CD4-positive, alpha-beta T cell (primary cell): Measurements from ENCODE around the gene BTG2. TPM values are rescaled to one million over a fixed set of nuclear protein-coding genes. Genes with fewer than 3 reads are reported as not detected.

ENCODE experiments used
- ATAC-seq: fragments of 200-7000 bp; cut with Tn5 transposase; one replicate; pipeline ENCODE4 v1.10.0; 2022; ENCODE audit warnings: mild to moderate bottlenecking; ENCODE audit not compliant: poor library complexity
- CTCF ChIA-PET: fragments of 350-600 bp; sonication (Branson Sonifier 250); formaldehyde crosslinking; loops from one replicate; lab custom pipeline; 2021; ENCODE audit warnings: antibody characterized with exemption, inconsistent platforms; lab: Charles Lee
- POLR2A ChIA-PET: fragments of 350-600 bp; sonication (Branson Sonifier 250); formaldehyde crosslinking; loops from one replicate; lab custom pipeline; 2021; ENCODE audit warnings: antibody characterized with exemption, inconsistent platforms; lab: Charles Lee
- DNase-seq, 14 experiments: peaks; one replicate each; pipeline ENCODE4 v3.0.0-alpha.2; 2013 to 2020; ENCODE audit warnings: mixed read lengths in 2 of 14
- H3K27ac ChIP-seq, 2 donors: one replicate each; pipeline versions ENCODE4 v1.5.1 to v1.7.0; 2013; ENCODE audit warnings: low read length in 2 of 2, low read depth in 1 of 2, mild to moderate bottlenecking in 1 of 2
- H3K27me3 ChIP-seq, 2 experiments: 1 replicate in 1 of 2; 2 replicates in 1 of 2; pipeline versions ENCODE4 v1.6.1 to v1.7.0; 2013; ENCODE audit warnings: low read length in 2 of 2, control low read depth in 1 of 2, mild to moderate bottlenecking in 1 of 2, moderate library complexity in 1 of 2; ENCODE audit not compliant: insufficient read depth in 2 of 2, control insufficient read depth in 1 of 2
- H3K36me3 ChIP-seq: one replicate; pipeline ENCODE4 v1.6.1; 2013; ENCODE audit warnings: low read length, control low read depth; ENCODE audit not compliant: insufficient read depth
- H3K4me1 ChIP-seq: one replicate; pipeline ENCODE4 v1.6.1; 2013; ENCODE audit warnings: low read length, control low read depth; ENCODE audit not compliant: insufficient read depth
- H3K4me3 ChIP-seq: one replicate; pipeline ENCODE4 v1.5.1; 2013; ENCODE audit warnings: mild to moderate bottlenecking, low read length, moderate library complexity
- H3K9me3 ChIP-seq, 2 experiments: 1 replicate in 1 of 2; 2 replicates in 1 of 2; pipeline versions ENCODE4 v1.6.1 to v1.7.0; 2013; ENCODE audit warnings: low read length in 2 of 2, mild to moderate bottlenecking in 2 of 2, control low read depth in 1 of 2, moderate library complexity in 1 of 2; ENCODE audit not compliant: control insufficient read depth in 1 of 2, insufficient read depth in 1 of 2
- H3K27ac Mint-ChIP-seq: one replicate; pipeline ENCODE4 v1.8.0; 2020; ENCODE audit warnings: mixed read lengths
- H3K27me3 Mint-ChIP-seq: one replicate; pipeline ENCODE4 v1.8.0; 2021; ENCODE audit warnings: mixed read lengths
- H3K36me3 Mint-ChIP-seq: one replicate; pipeline ENCODE4 v1.8.0; 2021; ENCODE audit warnings: low read depth, mixed read lengths
- H3K4me1 Mint-ChIP-seq: one replicate; pipeline ENCODE4 v1.8.0; 2021; ENCODE audit warnings: low read depth, mixed read lengths
- H3K4me3 Mint-ChIP-seq: one replicate; pipeline ENCODE4 v1.8.0; 2020; ENCODE audit warnings: mild to moderate bottlenecking, mixed read lengths
- H3K9me3 Mint-ChIP-seq: one replicate; pipeline ENCODE4 v1.8.0; 2020; ENCODE audit warnings: mixed read lengths
- intact Hi-C, 2 experiments: fragments of 100-400 bp; cut with DNase I in 1 of 2; cut with micrococcal nuclease in 1 of 2; formaldehyde crosslinking; loops; one replicate each; pipeline versions ENCODE4 v1.15.1 to v1.9.0; 2023 to 2025; cut with DNase I, micrococcal nuclease
- total RNA-seq, 174 experiments: library from RNA in 2 of 174; stranded (reverse) in 2 of 174; gene quantifications; one replicate each; pipeline ENCODE4 v1.2.3 and lab custom pipeline; 2021 to 2026
- TF ChIP-seq, protein P1 (sequence below): fragments of 200-600 bp; IDR thresholded peaks from one replicate; pipeline ENCODE4 v1.8.0; 2022; ENCODE audit warnings: antibody characterized with exemption, mild to moderate bottlenecking

The BTG2 gene
- total RNA-seq, 2 experiments from 2014 or later = 802 to 849 TPM

GRCh38 chr1:203335503-203335902, 30.2 kb downstream of the BTG2 start:
- H3K9me3 Mint-ChIP-seq = no peaks in the 10 kb centered on the region
- DNase-seq = no peak
- Histone ChIP-seq H3K27ac (no peak overlapping the region), H3K27me3 (no peaks in the 10 kb centered on the region), H3K4me1 (peaks cover 28% of the 10 kb centered on the region), H3K9me3 (no peaks in the 10 kb centered on the region), H3K36me3 (no peaks in the 10 kb centered on the region), H3K4me3 (no peak overlapping the region)
- TF ChIP-seq, protein P1, sequence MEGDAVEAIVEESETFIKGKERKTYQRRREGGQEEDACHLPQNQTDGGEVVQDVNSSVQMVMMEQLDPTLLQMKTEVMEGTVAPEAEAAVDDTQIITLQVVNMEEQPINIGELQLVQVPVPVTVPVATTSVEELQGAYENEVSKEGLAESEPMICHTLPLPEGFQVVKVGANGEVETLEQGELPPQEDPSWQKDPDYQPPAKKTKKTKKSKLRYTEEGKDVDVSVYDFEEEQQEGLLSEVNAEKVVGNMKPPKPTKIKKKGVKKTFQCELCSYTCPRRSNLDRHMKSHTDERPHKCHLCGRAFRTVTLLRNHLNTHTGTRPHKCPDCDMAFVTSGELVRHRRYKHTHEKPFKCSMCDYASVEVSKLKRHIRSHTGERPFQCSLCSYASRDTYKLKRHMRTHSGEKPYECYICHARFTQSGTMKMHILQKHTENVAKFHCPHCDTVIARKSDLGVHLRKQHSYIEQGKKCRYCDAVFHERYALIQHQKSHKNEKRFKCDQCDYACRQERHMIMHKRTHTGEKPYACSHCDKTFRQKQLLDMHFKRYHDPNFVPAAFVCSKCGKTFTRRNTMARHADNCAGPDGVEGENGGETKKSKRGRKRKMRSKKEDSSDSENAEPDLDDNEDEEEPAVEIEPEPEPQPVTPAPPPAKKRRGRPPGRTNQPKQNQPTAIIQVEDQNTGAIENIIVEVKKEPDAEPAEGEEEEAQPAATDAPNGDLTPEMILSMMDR = no peak
- intact Hi-C loops = loop anchor here in 1 of 2 experiments (5.0 kb wide), 1 partner anchor 298 kb away; no protein-coding TSS in a partner anchor
- ChIA-PET POLR2A (interaction anchor here (1.0 to 9.8 kb wide), 8 partner anchors 10 to 66 kb away, joined by 3 to 71 read pairs (median 21); partner anchors contain the start of gene BTG2), CTCF (interaction anchor here (7.9 to 14.9 kb wide), 3 partner anchors 9 to 62 kb away, joined by 60 to 462 read pairs (median 62); partner anchors contain the start of gene BTG2)
- H3K27me3 Mint-ChIP-seq = no peaks in the 10 kb centered on the region
- no peak overlapping the region for H3K4me3 Mint-ChIP-seq
- H3K27ac Mint-ChIP-seq = no peak overlapping the region
- H3K36me3 Mint-ChIP-seq = no peaks in the 10 kb centered on the region
- peaks cover 33% of the 10 kb centered on the region for H3K4me1 Mint-ChIP-seq
- no peak for ATAC-seq

DNA sequence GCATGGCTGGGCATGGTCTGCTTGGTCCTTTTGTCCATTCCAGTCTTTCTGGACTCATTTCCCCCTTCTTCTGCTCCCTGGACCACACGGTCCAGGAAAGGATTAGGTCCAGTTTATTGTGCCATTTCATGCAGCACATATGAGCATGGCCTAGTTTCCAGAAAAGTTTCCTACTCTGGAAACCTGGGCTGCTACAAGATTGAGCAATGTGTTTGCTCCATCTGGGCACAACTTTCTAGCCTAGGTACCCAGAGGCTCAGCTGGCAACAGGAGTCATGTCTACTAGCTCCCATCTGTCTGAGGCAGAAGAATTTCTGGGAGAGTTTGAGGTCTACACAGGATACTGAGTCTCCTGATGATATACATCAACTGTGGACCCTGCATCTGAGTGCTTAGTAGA, 30.8 kb downstream of the BTG2 start:
- no peaks in the 10 kb centered on the region for H3K9me3 Mint-ChIP-seq
- no peaks in the 10 kb centered on the region for H3K36me3 ChIP-seq
- intact Hi-C loops = loop anchor here in 1 of 2 experiments (5.0 kb wide), 1 partner anchor 299 kb away; no protein-coding TSS in a partner anchor
- no peak overlapping the region for H3K27ac ChIP-seq
- DNase-seq (no peak), ATAC-seq (no peak)
- no peak overlapping the region for H3K4me3 ChIP-seq
- POLR2A ChIA-PET = interaction anchor here (0.9 to 9.8 kb wide), 9 partner anchors 10 to 67 kb away, joined by 3 to 71 read pairs (median 15); partner anchors contain the start of gene BTG2
- no peaks in the 10 kb centered on the region for H3K27me3 ChIP-seq
- peaks cover 28% of the 10 kb centered on the region for H3K4me1 ChIP-seq
- CTCF ChIA-PET = interaction anchor here (7.9 to 14.9 kb wide), 3 partner anchors 10 to 62 kb away, joined by 60 to 462 read pairs (median 62); partner anchors contain the start of gene BTG2
- H3K27ac Mint-ChIP-seq = no peak overlapping the region
- no peaks in the 10 kb centered on the region for H3K9me3 ChIP-seq
- H3K27me3 Mint-ChIP-seq = no peaks in the 10 kb centered on the region
- peaks cover 33% of the 10 kb centered on the region for H3K4me1 Mint-ChIP-seq
- H3K4me3 Mint-ChIP-seq = no peak overlapping the region
- TF ChIP-seq, protein P1 = no peak
- H3K36me3 Mint-ChIP-seq = no peaks in the 10 kb centered on the region

DNA sequence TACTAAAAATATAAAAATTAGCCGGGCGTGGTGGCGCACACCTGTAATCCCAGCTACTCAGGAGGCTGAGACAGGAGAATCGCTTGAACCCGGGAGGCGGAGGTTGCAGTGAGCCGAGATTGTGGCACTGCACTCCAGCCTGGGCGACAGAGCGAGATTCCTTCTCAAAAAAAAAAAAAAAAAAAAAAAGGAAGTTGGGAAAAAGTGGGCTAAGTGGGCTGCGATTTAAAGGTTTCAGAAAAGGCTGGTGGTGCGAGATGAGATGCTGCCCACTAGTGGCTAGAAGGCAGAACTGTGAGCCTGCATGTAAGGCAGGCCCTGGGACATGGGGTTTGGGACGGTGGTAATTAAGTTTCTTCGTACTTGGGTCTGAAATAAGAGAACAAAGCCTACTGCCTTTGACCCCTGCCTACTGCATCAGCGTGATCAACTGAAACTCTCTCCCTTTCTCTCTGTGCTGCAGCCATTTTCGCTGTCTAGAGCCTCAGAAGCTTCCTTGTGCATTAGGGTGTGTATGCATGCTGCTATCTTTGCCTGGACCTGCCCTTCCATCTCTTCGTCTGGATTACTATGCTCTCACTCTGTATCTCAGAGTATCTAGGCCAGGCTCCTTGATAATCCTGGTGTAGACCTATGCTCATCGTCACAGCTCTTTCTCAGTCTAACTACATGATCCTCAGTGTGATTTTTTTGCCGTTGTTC, 33.2 kb downstream of the BTG2 start:
- Mint-ChIP-seq H3K36me3 (no peaks in the 10 kb centered on the region), H3K4me3 (no peak overlapping the region), H3K27ac (no peak overlapping the region), H3K9me3 (no peaks in the 10 kb centered on the region), H3K27me3 (peaks cover 8% of the 10 kb centered on the region), H3K4me1 (peaks cover 43% of the 10 kb centered on the region)
- ChIA-PET CTCF (interaction anchor here (0.6 to 14.9 kb wide), 15 partner anchors 12 to 1175 kb away, joined by 3 to 462 read pairs (median 6); partner anchors contain the start of gene BTG2), POLR2A (interaction anchor here (3.7 to 9.8 kb wide), 5 partner anchors 13 to 66 kb away, joined by 21 to 71 read pairs (median 57); partner anchors contain the start of gene BTG2)
- TF ChIP-seq, protein P1 = peak; percentile 83
- peak; percentile 36 to 85 (median 55) for DNase-seq
- intact Hi-C loops = loop anchor here (1.0 to 5.0 kb wide), 6 partner anchors 10 to 301 kb away; no protein-coding TSS in a partner anchor
- Histone ChIP-seq H3K4me3 (no peak overlapping the region), H3K9me3 (no peaks in the 10 kb centered on the region), H3K36me3 (no peaks in the 10 kb centered on the region), H3K27ac (no peak overlapping the region), H3K4me1 (peaks cover 36% of the 10 kb centered on the region), H3K27me3 (peaks cover 0 to 7% of the 10 kb centered on the region in 2 experiments)
- ATAC-seq = peak; percentile 72
